GM12875 (cell line): ENCODE measurements around the gene SNED1.

Experiments used
- H3K4me3 ChIP-seq: one replicate; pipeline ENCODE4 v1.5.1; 2011; ENCODE audit warnings: low read depth, low read length, control low read depth
- CTCF ChIP-seq: IDR thresholded peaks from 2 replicates; pipeline ENCODE4 v1.5.1; 2011; ENCODE audit warnings: low read depth, mild to moderate bottlenecking, control low read depth, inconsistent platforms, low read length, moderate library complexity, borderline replicate concordance; ENCODE audit not compliant: insufficient read depth

Gene SNED1

GRCh38 chr2:240953426-240954410 is 44.7 kb upstream of the SNED1 start:
- TF ChIP-seq CTCF = no peak
- H3K4me3 ChIP-seq = no peak overlapping the region

- TF ChIP-seq CTCF = no peak
- H3K4me3 ChIP-seq = no peak overlapping the region
These were observed 43.7 kb upstream of the SNED1 start for GRCh38 chr2:240954436-240955305.

GRCh38 chr2:240955306-240956170 is 42.9 kb upstream of the SNED1 start:
- no peak for TF ChIP-seq CTCF
- no peak overlapping the region for H3K4me3 ChIP-seq

GRCh38 chr2:240956171-240956934 is 42.1 kb upstream of the SNED1 start:
- H3K4me3 ChIP-seq = no peak overlapping the region
- TF ChIP-seq CTCF = no peak

GRCh38 chr2:240956935-240957655 is 41.3 kb upstream of the SNED1 start:
- no peak overlapping the region for H3K4me3 ChIP-seq
- no peak for TF ChIP-seq CTCF
